Vagina (tissue), 2 donors: ENCODE results near the gene GPR137B. TPM values are rescaled to one million over a fixed set of nuclear protein-coding genes. Genes with fewer than 3 reads are reported as not detected.

Experiments used
- DNase-seq, 2 donors: peaks; one replicate each; pipeline ENCODE4 v3.0.0-alpha.2; 2017; ENCODE audit errors: extremely low spot score in 2 of 2
- H3K27ac ChIP-seq: fragments of 200-600 bp; sonication (generic); one replicate; pipeline ENCODE4 v1.5.1; 2019
- H3K27me3 ChIP-seq: fragments of 200-600 bp; sonication (generic); one replicate; pipeline ENCODE4 v1.5.1; 2019
- H3K36me3 ChIP-seq, 2 donors: fragments of 200-600 bp; sonication (generic); one replicate each; pipeline ENCODE4 v1.5.1; 2017 to 2019
- H3K4me1 ChIP-seq: fragments of 200-600 bp; sonication (generic); one replicate; pipeline ENCODE4 v1.5.1; 2019
- H3K4me3 ChIP-seq, 2 donors: fragments of 200-600 bp; sonication (generic); 1 replicate in 1 of 2; 2 replicates in 1 of 2; pipeline ENCODE4 v1.5.1; 2016 to 2019
- H3K9me3 ChIP-seq: fragments of 200-600 bp; sonication (generic); one replicate; pipeline ENCODE4 v1.5.1; 2019
- POLR2A ChIP-seq, 2 donors: fragments of 450-650 bp; IDR thresholded peaks; one replicate each; pipeline ENCODE4 v1.6.1; 2017; ENCODE audit warnings: antibody characterized with exemption in 2 of 2, mild to moderate bottlenecking in 2 of 2, moderate library complexity in 2 of 2
- POLR2AphosphoS5 ChIP-seq, 2 donors: sonication (generic); formaldehyde crosslinking; IDR thresholded peaks; one replicate each; pipeline ENCODE4 v1.9.0; 2017; ENCODE audit warnings: antibody characterized with exemption in 2 of 2, mild to moderate bottlenecking in 2 of 2, low read depth in 1 of 2; ENCODE audit not compliant: insufficient read depth in 1 of 2
- intact Hi-C: fragments of 100-400 bp; cut with DNase I; formaldehyde crosslinking; loops from one replicate; pipeline ENCODE4 v1.15.1; 2023
- total RNA-seq: library from RNA; depleted of rRNA; stranded (reverse); fragments of >200 nt; gene quantifications from one replicate; pipeline ENCODE4 v1.2.3, GENCODE V29; 2016
- TF ChIP-seq, protein P1 (sequence below), 3 experiments: fragments of 450-650 bp in 2 of 3; fragments of 200-600 bp in 1 of 3; sonication (generic) in 1 of 3; IDR thresholded peaks; one replicate each; pipeline ENCODE4 v1.5.1; 2017 to 2019; ENCODE audit warnings: antibody characterized with exemption in 3 of 3, mild to moderate bottlenecking in 2 of 3, moderate library complexity in 2 of 3

GPR137B gene
- total RNA-seq, 1 donor from 2014 or later: 38.8 TPM

DNA sequence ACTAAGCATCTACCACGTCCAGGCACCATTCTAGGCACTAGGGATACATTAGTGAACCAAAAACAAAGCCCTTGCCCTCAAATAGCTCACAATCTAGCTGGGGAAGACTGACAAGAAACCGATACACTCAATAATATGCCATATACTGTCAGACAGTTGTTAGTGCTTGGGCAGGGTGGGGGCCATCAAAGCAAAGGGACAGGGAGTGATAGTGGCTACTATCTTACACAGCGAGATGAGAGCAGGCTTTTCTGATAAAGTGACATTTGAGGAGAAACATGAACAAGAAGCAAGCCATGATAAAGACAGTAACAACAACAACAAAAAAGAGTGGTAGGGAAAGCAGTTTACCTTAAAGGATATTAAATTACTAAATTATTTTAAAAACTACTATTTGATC lies 98.3 kb downstream of the GPR137B start:
- Histone ChIP-seq H3K36me3 (peaks cover 0 to 6% of the 10 kb centered on the region in 2 donors), H3K4me3 (no peak overlapping the region), H3K9me3 (no peaks in the 10 kb centered on the region), H3K27ac (no peak overlapping the region), H3K4me1 (no peaks in the 10 kb centered on the region), H3K27me3 (no peaks in the 10 kb centered on the region)
- intact Hi-C loops: no loop called here
- TF ChIP-seq, protein P1, sequence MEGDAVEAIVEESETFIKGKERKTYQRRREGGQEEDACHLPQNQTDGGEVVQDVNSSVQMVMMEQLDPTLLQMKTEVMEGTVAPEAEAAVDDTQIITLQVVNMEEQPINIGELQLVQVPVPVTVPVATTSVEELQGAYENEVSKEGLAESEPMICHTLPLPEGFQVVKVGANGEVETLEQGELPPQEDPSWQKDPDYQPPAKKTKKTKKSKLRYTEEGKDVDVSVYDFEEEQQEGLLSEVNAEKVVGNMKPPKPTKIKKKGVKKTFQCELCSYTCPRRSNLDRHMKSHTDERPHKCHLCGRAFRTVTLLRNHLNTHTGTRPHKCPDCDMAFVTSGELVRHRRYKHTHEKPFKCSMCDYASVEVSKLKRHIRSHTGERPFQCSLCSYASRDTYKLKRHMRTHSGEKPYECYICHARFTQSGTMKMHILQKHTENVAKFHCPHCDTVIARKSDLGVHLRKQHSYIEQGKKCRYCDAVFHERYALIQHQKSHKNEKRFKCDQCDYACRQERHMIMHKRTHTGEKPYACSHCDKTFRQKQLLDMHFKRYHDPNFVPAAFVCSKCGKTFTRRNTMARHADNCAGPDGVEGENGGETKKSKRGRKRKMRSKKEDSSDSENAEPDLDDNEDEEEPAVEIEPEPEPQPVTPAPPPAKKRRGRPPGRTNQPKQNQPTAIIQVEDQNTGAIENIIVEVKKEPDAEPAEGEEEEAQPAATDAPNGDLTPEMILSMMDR (IDR thresholded peaks at IDR 0.05): no peak
- TF ChIP-seq POLR2A (IDR thresholded peaks at IDR 0.05) (no peak), POLR2AphosphoS5 (IDR thresholded peaks at IDR 0.05; ENCODE audit: insufficient read depth in 1 of 2, low read depth in 1 of 2) (no peak)
- no peak for DNase-seq

DNA sequence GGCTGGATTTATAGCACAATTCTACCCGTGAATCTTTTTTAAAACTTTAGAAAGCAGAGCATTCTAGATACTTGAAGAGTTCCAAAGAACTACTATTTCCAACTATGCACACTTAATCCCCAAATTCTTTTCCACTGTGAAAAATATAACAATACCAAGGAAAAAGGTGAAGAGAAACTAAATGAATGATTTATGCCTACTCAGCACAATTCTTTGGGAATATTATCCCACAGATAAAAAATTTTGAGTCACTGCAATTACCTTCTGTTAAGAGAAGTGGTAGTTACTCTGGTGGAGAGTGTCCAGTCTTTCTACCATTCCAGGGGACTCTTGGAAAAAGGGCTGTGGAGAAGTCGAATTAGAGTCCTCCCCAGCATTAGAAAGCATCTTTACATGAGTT lies 100.2 kb downstream of the GPR137B start:
- Histone ChIP-seq H3K9me3 (no peaks in the 10 kb centered on the region), H3K27ac (no peak overlapping the region), H3K36me3 (peaks cover 0 to 6% of the 10 kb centered on the region in 2 donors), H3K4me1 (no peaks in the 10 kb centered on the region), H3K27me3 (no peaks in the 10 kb centered on the region), H3K4me3 (no peak overlapping the region)
- intact Hi-C loops: no loop called here
- DNase-seq: no peak
- TF ChIP-seq, protein P1 (IDR thresholded peaks at IDR 0.05): no peak
- TF ChIP-seq POLR2A (IDR thresholded peaks at IDR 0.05): no peak
- no peak for TF ChIP-seq POLR2AphosphoS5 (IDR thresholded peaks at IDR 0.05; ENCODE audit: insufficient read depth in 1 of 2, low read depth in 1 of 2)

DNA sequence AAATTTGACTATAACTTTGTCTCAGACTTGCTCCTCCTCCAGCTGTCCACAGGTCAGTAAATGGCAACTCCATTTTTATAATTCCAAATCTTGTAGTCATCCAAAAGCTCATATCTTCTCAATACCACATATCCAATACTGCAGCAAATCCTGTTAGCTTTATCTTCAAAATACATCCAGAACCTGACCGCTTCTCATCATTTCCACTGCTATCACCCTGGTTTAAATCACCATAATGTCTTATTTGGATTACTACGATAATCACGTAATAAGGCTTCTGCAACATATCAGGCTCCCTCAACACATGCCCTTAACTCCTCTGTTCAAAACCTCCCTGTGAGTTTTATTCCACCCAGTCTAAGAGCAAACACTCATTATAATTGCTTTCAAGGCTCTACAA lies 104.9 kb downstream of the GPR137B start:
- no peak for DNase-seq
- intact Hi-C loops: no loop called here
- Histone ChIP-seq H3K9me3 (no peaks in the 10 kb centered on the region), H3K4me1 (no peaks in the 10 kb centered on the region), H3K27ac (no peak overlapping the region), H3K36me3 (peaks cover 0 to 10% of the 10 kb centered on the region in 2 donors), H3K4me3 (no peak overlapping the region), H3K27me3 (no peaks in the 10 kb centered on the region)
- TF ChIP-seq POLR2A (IDR thresholded peaks at IDR 0.05) (no peak), POLR2AphosphoS5 (IDR thresholded peaks at IDR 0.05; ENCODE audit: insufficient read depth in 1 of 2, low read depth in 1 of 2) (no peak)
- TF ChIP-seq, protein P1 (IDR thresholded peaks at IDR 0.05): no peak

DNA sequence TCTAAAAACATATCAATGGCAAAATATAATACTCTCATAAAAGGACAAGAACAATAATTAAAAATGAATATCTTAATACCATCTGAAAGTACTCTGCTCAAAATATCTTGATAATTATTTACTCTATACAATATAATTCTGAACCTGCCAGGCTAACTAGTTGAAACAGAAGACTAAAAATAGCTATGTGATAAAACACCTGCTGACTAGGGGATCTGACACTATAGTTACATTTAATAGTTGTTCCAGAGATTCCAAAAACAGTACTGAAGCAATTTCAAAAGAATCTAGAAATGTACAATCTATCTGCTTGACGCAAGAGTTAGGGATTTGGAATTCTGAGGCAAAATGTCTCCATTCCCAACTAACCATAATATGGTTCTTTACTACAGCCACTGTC lies 109.2 kb downstream of the GPR137B start:
- Histone ChIP-seq H3K4me1 (no peaks in the 10 kb centered on the region), H3K27me3 (no peaks in the 10 kb centered on the region), H3K27ac (no peak overlapping the region), H3K4me3 (no peak overlapping the region), H3K36me3 (peaks cover 0 to 4% of the 10 kb centered on the region in 2 donors), H3K9me3 (no peaks in the 10 kb centered on the region)
- TF ChIP-seq POLR2A (IDR thresholded peaks at IDR 0.05) (no peak), POLR2AphosphoS5 (IDR thresholded peaks at IDR 0.05; ENCODE audit: insufficient read depth in 1 of 2, low read depth in 1 of 2) (no peak)
- TF ChIP-seq, protein P1 (IDR thresholded peaks at IDR 0.05): no peak
- no peak for DNase-seq
- intact Hi-C loops: no loop called here

DNA sequence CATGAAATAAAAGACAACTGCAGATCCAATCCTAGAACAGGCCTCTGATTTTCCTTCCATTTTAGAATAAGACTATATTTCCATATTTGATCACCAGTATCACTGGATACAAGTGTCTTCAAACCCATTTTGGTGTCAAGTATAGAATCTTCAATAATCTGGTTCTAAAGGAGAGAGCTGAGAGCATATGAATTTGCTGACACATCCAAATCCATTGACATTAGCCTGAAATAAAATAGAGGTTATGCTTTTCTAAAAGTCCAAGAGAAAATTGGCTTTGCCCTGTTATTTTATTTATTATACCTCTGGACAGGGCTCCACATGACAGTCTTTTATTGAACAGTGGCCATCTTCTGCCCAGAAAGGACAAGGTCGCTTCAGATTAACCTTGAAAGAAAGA lies 110.8 kb downstream of the GPR137B start:
- Histone ChIP-seq H3K4me3 (no peak overlapping the region), H3K27me3 (no peaks in the 10 kb centered on the region), H3K9me3 (peaks cover under 1% of the 10 kb centered on the region), H3K4me1 (no peaks in the 10 kb centered on the region), H3K36me3 (peaks cover 0 to 4% of the 10 kb centered on the region in 2 donors), H3K27ac (no peak overlapping the region)
- intact Hi-C loops: no loop called here
- TF ChIP-seq POLR2AphosphoS5 (IDR thresholded peaks at IDR 0.05; ENCODE audit: insufficient read depth in 1 of 2, low read depth in 1 of 2): no peak
- TF ChIP-seq, protein P1 (IDR thresholded peaks at IDR 0.05): no peak
- TF ChIP-seq POLR2A (IDR thresholded peaks at IDR 0.05): no peak
- no peak for DNase-seq
